ENCODE measurements around the gene LTBP1.

DNA sequence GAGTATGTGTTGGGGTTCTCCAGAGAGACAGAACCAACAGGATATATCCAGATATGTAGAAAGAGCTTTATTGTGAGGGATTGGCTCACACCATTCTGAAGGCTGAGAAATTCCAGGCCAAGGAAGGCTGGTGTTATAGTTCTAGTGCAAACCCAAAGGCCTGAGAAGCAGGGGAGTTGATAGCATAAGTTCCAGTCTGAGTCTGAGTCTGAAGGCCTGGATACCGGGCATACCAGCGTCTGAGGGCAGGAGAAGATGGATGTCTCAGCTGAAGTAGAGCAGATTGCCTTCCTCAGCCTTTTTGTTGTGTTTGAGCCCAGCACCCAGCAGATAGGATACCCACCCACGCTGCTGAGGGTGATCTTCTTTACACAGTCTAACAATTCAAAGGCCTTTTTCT lies 318.0 kb downstream of the LTBP1 start:
- no peak for TF ChIP-seq EZH2 (IDR thresholded peaks at IDR 0.05; ENCODE audit: low read depth)
- TF ChIP-seq, protein P1, sequence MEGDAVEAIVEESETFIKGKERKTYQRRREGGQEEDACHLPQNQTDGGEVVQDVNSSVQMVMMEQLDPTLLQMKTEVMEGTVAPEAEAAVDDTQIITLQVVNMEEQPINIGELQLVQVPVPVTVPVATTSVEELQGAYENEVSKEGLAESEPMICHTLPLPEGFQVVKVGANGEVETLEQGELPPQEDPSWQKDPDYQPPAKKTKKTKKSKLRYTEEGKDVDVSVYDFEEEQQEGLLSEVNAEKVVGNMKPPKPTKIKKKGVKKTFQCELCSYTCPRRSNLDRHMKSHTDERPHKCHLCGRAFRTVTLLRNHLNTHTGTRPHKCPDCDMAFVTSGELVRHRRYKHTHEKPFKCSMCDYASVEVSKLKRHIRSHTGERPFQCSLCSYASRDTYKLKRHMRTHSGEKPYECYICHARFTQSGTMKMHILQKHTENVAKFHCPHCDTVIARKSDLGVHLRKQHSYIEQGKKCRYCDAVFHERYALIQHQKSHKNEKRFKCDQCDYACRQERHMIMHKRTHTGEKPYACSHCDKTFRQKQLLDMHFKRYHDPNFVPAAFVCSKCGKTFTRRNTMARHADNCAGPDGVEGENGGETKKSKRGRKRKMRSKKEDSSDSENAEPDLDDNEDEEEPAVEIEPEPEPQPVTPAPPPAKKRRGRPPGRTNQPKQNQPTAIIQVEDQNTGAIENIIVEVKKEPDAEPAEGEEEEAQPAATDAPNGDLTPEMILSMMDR (conservative IDR thresholded peaks at IDR 0.05), result no peak
